ENCODE results near the gene FOXP3.

Gene FOXP3

DNA sequence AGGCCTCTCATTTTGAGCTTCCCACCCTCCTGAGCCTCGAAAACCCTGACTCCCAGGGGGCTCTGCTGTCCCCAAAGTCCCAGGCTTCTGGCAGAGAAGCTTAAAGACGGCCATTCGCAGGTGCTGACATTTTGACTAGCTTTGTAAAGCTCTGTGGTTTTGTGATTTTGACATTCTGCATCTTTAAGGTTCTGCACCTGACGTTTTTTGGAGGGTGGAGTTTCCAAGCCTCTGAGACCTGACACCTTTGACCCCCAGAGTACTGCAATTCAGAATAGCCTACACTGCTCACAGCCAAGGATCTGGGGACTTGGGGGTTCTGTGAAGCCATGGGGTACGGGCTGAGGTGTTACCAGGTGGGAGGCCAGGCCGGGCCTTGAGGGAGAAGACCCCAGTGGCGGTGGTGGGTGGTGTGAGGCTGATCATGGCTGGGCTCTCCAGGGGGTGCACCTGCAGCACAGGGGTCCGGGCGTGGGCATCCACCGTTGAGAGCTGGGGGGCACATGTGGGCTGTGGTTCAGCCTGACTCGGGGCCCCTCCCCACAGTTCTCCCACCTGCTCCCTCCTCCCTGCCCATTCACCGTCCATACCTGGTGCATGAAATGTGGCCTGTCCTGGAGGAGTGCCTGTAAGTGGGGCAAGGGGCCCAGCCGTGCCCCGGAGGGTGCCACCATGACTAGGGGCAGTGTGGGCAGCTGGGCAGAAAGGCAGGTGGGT, 7.3 kb downstream of the FOXP3 start:
- TF ChIP-seq, protein P1, sequence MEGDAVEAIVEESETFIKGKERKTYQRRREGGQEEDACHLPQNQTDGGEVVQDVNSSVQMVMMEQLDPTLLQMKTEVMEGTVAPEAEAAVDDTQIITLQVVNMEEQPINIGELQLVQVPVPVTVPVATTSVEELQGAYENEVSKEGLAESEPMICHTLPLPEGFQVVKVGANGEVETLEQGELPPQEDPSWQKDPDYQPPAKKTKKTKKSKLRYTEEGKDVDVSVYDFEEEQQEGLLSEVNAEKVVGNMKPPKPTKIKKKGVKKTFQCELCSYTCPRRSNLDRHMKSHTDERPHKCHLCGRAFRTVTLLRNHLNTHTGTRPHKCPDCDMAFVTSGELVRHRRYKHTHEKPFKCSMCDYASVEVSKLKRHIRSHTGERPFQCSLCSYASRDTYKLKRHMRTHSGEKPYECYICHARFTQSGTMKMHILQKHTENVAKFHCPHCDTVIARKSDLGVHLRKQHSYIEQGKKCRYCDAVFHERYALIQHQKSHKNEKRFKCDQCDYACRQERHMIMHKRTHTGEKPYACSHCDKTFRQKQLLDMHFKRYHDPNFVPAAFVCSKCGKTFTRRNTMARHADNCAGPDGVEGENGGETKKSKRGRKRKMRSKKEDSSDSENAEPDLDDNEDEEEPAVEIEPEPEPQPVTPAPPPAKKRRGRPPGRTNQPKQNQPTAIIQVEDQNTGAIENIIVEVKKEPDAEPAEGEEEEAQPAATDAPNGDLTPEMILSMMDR (IDR thresholded peaks at IDR 0.05; ENCODE audit: extremely low read depth, missing control alignments), result no peak
- DNase-seq (ENCODE audit: low spot score), result no peak

DNA sequence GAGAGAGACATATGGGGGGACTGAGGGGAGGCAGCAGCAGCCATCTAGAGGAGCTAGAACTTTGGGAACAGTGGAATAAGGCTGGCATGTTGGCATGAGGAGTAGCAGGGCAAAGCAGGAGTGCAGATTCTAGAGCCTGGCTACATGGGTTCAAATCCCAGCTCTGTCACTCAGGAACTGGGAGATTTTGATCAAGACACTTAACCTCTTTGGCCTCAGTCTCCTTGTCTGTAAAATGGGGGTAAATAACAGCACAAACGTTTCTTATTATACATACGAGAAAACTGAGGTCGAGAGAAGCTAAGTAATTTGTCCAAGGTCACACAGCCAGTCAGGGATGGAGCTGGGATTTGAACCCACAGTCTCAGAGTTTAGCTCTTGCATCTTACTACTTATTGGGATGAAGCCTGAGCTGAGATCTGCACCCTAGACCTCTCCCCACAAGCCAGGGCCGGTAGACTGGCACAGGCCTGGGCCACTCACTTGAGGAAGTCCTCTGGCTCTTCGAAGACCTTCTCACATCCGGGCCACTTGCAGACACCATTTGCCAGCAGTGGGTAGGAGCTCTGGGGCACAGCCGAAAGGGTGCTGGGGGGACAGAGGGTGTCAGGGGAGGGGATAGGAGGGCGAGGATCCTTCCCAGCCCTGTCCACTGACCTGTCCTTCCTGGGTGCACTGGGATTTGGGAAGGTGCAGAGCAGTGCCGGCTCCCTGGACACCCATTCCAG, 8.1 kb downstream of the FOXP3 start:
- DNase-seq (ENCODE audit: low spot score), result no peak

DNA sequence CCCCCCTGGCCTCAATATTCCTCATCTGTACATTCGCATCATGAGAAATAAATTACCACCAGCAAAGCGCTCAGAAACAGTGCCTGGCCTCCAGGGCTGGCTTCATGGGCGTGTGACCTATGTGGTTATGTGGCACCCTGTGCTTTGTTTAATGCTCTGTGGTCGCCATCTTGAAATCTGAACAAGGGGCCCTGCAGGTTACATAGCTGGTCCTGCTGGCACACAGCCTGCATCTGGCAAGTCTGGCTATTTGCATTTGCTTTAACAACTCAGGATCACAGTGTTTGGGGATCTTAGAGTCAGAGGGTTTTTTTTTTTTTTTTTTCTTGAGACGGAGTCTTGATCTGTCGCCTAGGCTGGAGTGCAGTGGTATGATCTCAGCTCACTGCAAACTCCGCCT, 9.9 kb downstream of the FOXP3 start:
- TF ChIP-seq, protein P1 (IDR thresholded peaks at IDR 0.05; ENCODE audit: extremely low read depth, missing control alignments), result no peak
- DNase-seq (ENCODE audit: low spot score), result no peak

More for the DNA sequence above, 8.1 kb downstream of the FOXP3 start:
- TF ChIP-seq, protein P1 (IDR thresholded peaks at IDR 0.05; ENCODE audit: extremely low read depth, missing control alignments), result no peak

DNA sequence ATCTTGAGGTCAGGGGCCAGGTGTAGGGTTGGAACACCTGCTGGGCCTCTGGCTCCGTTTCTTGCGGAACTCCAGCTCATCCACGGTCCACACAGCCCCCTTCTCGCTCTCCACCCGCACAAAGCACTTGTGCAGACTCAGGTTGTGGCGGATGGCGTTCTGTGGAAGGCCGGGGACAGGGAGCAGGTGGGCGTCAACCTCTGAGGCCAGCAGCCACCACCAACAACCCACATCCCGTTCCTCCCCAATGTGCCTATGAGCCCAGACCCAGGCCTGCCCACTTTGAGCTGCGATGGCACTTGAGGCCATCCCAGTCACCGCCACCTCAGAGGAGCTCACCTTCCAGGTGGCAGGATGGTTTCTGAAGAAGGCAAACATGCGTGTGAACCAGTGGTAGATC, 13.2 kb downstream of the FOXP3 start:
- TF ChIP-seq, protein P1 (IDR thresholded peaks at IDR 0.05; ENCODE audit: extremely low read depth, missing control alignments), result no peak
- no peak for DNase-seq (ENCODE audit: low spot score)

DNA sequence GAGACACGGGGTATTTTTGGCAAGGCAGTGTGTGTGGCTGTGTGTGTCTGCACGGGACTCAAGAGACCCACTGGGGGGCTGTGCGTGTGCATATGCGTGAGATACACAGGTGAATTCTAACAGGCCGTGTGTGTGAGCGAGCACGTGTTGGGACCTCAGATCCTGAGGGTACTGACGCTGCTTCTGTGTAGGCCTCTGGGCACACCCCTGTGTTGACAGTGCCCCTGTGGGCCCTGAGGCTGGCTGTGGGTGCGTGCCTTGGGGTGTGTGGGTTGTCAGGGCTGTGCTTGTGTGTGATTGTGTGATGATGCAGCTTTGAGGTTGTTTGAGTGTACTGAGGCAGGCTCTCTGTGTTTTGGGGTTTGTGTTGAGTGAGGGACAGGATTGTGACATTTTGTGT, 13.9 kb downstream of the FOXP3 start:
- no peak for DNase-seq (ENCODE audit: low spot score)
- TF ChIP-seq, protein P1 (IDR thresholded peaks at IDR 0.05; ENCODE audit: extremely low read depth, missing control alignments), result no peak

DNA sequence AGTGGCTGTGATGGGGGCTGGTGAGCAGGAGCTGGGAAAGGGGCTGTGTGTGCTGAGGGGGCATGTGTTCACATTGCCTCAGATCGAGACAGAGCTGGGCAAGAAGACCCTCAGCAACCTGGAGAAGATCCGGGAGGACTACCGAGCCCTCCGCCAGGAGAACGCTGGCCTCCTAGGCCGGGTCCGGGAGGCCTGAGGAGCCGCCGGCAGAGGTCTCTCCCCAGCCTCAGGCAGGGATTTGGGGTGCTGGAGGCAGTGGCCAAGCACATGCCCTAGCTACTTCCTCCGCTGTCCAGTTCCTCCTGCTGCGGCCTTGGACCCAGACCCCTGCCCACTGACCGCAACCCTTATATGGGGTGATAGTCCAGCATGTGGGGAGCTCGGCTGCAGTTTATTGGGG, 14.4 kb downstream of the FOXP3 start:
- no peak for DNase-seq (ENCODE audit: low spot score)
- TF ChIP-seq, protein P1 (IDR thresholded peaks at IDR 0.05; ENCODE audit: extremely low read depth, missing control alignments), result no peak

DNA sequence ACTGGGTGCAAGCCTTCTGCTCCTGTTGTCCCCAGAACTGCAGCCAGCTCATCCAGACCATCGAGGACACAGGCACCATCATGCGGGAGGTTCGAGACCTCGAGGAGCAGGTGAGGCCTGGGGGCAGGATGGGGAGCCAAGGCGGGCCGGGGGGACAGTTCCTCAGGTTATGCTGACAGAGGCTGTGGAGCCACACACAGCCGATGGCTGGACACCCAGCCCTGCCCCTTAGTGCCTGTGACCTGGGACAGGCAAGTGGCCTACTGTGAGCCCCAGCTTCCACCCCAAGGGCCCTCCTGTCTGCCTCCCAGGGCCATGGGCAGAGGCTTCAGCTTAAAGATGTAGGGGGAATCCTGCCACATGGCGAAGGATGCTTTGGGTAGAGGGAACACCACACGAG, 14.9 kb downstream of the FOXP3 start:
- DNase-seq (ENCODE audit: low spot score), result no peak
- TF ChIP-seq, protein P1 (IDR thresholded peaks at IDR 0.05; ENCODE audit: extremely low read depth, missing control alignments), result no peak
